ENCODE data around the gene MTHFS.

MTHFS gene

GRCh38 chr15:79904271-79904670, 7.5 kb upstream of the MTHFS start:
- TF ChIP-seq FOXP2 (optimal IDR thresholded peaks at IDR 0.05; ENCODE audit: borderline replicate concordance, extremely low read depth, extremely low read length, insufficient read depth) (no peak), SIN3A (IDR thresholded peaks at IDR 0.05; ENCODE audit: borderline replicate concordance, insufficient read depth, low read length) (no peak), POLR2AphosphoS5 (IDR thresholded peaks at IDR 0.05; ENCODE audit: low read depth, low read length) (no peak), TAF1 (IDR thresholded peaks at IDR 0.05; ENCODE audit: borderline replicate concordance, insufficient read depth, low read length) (no peak)
- TF ChIP-seq, protein P1, sequence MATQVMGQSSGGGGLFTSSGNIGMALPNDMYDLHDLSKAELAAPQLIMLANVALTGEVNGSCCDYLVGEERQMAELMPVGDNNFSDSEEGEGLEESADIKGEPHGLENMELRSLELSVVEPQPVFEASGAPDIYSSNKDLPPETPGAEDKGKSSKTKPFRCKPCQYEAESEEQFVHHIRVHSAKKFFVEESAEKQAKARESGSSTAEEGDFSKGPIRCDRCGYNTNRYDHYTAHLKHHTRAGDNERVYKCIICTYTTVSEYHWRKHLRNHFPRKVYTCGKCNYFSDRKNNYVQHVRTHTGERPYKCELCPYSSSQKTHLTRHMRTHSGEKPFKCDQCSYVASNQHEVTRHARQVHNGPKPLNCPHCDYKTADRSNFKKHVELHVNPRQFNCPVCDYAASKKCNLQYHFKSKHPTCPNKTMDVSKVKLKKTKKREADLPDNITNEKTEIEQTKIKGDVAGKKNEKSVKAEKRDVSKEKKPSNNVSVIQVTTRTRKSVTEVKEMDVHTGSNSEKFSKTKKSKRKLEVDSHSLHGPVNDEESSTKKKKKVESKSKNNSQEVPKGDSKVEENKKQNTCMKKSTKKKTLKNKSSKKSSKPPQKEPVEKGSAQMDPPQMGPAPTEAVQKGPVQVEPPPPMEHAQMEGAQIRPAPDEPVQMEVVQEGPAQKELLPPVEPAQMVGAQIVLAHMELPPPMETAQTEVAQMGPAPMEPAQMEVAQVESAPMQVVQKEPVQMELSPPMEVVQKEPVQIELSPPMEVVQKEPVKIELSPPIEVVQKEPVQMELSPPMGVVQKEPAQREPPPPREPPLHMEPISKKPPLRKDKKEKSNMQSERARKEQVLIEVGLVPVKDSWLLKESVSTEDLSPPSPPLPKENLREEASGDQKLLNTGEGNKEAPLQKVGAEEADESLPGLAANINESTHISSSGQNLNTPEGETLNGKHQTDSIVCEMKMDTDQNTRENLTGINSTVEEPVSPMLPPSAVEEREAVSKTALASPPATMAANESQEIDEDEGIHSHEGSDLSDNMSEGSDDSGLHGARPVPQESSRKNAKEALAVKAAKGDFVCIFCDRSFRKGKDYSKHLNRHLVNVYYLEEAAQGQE (IDR thresholded peaks at IDR 0.05; ENCODE audit: insufficient read depth in 1 of 2, low read depth in 2 of 2, low read length in 2 of 2) = no peak

- TF ChIP-seq POLR2AphosphoS5 (IDR thresholded peaks at IDR 0.05; ENCODE audit: low read depth, low read length) (no peak), FOXP2 (optimal IDR thresholded peaks at IDR 0.05; ENCODE audit: borderline replicate concordance, extremely low read depth, extremely low read length, insufficient read depth) (no peak), SIN3A (IDR thresholded peaks at IDR 0.05; ENCODE audit: borderline replicate concordance, insufficient read depth, low read length) (no peak), TAF1 (IDR thresholded peaks at IDR 0.05; ENCODE audit: borderline replicate concordance, insufficient read depth, low read length) (no peak)
- TF ChIP-seq, protein P1 (IDR thresholded peaks at IDR 0.05; ENCODE audit: insufficient read depth in 1 of 2, low read depth in 2 of 2, low read length in 2 of 2) = no peak
These were observed 6.8 kb upstream of the MTHFS start for GRCh38 chr15:79903626-79904025.

DNA sequence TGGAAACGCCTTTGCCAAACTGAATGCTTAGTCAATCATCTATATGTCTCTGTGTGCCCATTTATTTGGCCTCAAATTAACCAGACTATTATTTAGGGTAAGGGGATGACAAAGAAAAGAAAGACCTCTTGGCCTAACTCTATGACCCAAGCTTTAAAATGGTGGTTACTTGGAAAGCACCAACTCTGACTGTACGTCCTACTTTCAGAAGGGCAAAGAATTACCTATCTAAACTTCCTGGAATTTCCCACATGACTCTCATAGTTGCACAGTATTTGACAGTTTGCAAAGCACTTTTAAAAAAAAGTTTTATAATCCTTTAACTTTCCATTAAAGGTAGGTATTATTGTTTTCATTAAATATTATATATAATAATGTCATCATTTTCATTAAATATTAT, 6.3 kb upstream of the MTHFS start:
- TF ChIP-seq FOXP2 (optimal IDR thresholded peaks at IDR 0.05; ENCODE audit: borderline replicate concordance, extremely low read depth, extremely low read length, insufficient read depth) = no peak
- TF ChIP-seq, protein P1 (IDR thresholded peaks at IDR 0.05; ENCODE audit: insufficient read depth in 1 of 2, low read depth in 2 of 2, low read length in 2 of 2) = no peak
- no peak for TF ChIP-seq POLR2AphosphoS5 (IDR thresholded peaks at IDR 0.05; ENCODE audit: low read depth, low read length)
- no peak for TF ChIP-seq SIN3A (IDR thresholded peaks at IDR 0.05; ENCODE audit: borderline replicate concordance, insufficient read depth, low read length)
- no peak for TF ChIP-seq TAF1 (IDR thresholded peaks at IDR 0.05; ENCODE audit: borderline replicate concordance, insufficient read depth, low read length)

DNA sequence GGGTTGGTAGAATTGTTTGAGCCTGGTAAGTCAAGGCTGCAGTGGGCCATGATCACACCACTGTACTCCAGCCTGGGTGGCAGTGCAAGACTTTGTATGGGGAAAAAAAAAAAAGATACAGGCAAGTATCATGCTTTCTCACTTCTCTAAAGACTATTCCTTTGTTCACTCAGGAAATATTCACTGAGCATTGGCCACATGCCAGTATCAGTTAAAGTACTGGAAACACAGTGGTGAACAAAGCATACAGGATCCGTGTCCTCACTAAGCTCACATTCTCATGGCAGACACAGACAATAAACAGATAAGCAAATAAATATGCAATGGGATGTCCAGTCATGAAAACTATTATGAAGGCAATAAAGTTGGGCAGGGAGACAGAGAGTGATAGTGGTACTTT, 5.1 kb upstream of the MTHFS start:
- TF ChIP-seq TAF1 (IDR thresholded peaks at IDR 0.05; ENCODE audit: borderline replicate concordance, insufficient read depth, low read length) (no peak), FOXP2 (optimal IDR thresholded peaks at IDR 0.05; ENCODE audit: borderline replicate concordance, extremely low read depth, extremely low read length, insufficient read depth) (no peak), SIN3A (IDR thresholded peaks at IDR 0.05; ENCODE audit: borderline replicate concordance, insufficient read depth, low read length) (no peak), POLR2AphosphoS5 (IDR thresholded peaks at IDR 0.05; ENCODE audit: low read depth, low read length) (no peak)
- TF ChIP-seq, protein P1 (IDR thresholded peaks at IDR 0.05; ENCODE audit: insufficient read depth in 1 of 2, low read depth in 2 of 2, low read length in 2 of 2) = no peak

DNA sequence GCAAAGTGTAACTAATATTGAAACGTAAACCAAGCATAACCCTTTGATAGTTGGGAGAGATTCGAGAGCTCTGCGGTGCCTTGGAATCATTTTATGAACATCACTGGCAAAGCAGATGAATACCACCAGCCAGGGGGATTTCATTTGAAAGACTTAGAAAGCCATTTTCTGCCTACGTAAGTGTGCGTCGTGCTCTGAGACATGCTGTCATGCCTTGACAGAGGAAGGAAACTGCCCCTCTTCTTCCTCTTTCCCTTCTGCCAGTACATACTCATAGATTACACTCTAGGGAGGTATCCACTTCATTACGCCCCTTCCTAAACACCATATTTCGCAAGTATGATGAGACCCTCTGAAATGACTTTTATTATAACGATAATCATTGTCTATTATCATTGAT, 3.3 kb upstream of the MTHFS start:
- TF ChIP-seq, protein P1 (IDR thresholded peaks at IDR 0.05; ENCODE audit: insufficient read depth in 1 of 2, low read depth in 2 of 2, low read length in 2 of 2) = no peak
- TF ChIP-seq SIN3A (IDR thresholded peaks at IDR 0.05; ENCODE audit: borderline replicate concordance, insufficient read depth, low read length) (no peak), TAF1 (IDR thresholded peaks at IDR 0.05; ENCODE audit: borderline replicate concordance, insufficient read depth, low read length) (no peak), POLR2AphosphoS5 (IDR thresholded peaks at IDR 0.05; ENCODE audit: low read depth, low read length) (no peak)
